Measurements from ENCODE around the gene SIRPA. TPM values are rescaled to one million over a fixed set of nuclear protein-coding genes. Genes with fewer than 3 reads are reported as not detected.

The SIRPA gene
- total RNA-seq, 4 donors from 2014 or later = 9.0 to 46.6 (median 18.6) TPM

- Histone ChIP-seq H3K9me3 (no peaks in the 10 kb centered on the region), H3K27ac (no peak overlapping the region), H3K36me3 (no peaks in the 10 kb centered on the region), H3K27me3 (no peaks in the 10 kb centered on the region), H3K4me1 (no peaks in the 10 kb centered on the region), H3K4me3 (no peak overlapping the region)
- DNase-seq = no peak
- in situ Hi-C loops (cut with MboI; ENCODE audit: low pct_ligation_motif_present in 1 of 4, low pct_unique_long_range_greater_than_20kb in 1 of 4, low sequenced_read_pairs in 3 of 4) (no loop called here), intact Hi-C loops (cut with DNase I; ENCODE audit: low total_unique reads) (no loop called here)
- 47% methylated on average over 9 of the region's 9 CpGs; no CpG with 5 or more reads in 1 of the 2 donors for WGBS, 2 donors (ENCODE audit: low coverage in 1 of 2)
- TF ChIP-seq CTCF (IDR thresholded peaks at IDR 0.05) = no peak
- TF ChIP-seq POLR2A (IDR thresholded peaks at IDR 0.05) = no peak
- TF ChIP-seq POLR2AphosphoS5 (IDR thresholded peaks at IDR 0.05) = no peak
- TF ChIP-seq EP300 (IDR thresholded peaks at IDR 0.05; ENCODE audit: low read depth) = no peak
These were observed 11.2 kb upstream of the SIRPA start for GRCh38 chr20:1883986-1884385.

DNA sequence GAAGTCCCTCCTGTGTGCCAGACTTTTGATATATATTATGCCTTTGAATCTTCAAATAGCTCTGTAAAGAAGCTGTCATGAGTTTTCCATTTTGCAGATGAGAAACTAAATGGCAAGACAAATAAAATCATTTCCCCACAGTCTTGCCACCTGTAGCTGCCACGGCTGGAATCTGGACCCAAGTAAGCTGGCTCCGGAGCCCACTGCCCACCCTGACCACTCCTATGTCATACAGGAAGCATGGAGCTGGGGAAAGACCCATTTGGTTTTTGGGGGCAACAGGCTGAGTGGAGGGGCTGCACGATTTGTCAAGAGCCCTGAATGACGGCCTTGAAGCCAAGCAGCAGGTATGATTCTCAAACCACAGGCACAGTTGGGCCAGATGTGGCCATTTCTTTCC lies 10.0 kb upstream of the SIRPA start:
- in situ Hi-C loops (cut with MboI; ENCODE audit: low pct_ligation_motif_present in 1 of 4, low pct_unique_long_range_greater_than_20kb in 1 of 4, low sequenced_read_pairs in 3 of 4) (no loop called here), intact Hi-C loops (cut with DNase I; ENCODE audit: low total_unique reads) (no loop called here)
- WGBS, 2 donors (ENCODE audit: low coverage in 1 of 2) = 82% methylated on average over 2 to 4 of the region's 4 CpGs

DNA sequence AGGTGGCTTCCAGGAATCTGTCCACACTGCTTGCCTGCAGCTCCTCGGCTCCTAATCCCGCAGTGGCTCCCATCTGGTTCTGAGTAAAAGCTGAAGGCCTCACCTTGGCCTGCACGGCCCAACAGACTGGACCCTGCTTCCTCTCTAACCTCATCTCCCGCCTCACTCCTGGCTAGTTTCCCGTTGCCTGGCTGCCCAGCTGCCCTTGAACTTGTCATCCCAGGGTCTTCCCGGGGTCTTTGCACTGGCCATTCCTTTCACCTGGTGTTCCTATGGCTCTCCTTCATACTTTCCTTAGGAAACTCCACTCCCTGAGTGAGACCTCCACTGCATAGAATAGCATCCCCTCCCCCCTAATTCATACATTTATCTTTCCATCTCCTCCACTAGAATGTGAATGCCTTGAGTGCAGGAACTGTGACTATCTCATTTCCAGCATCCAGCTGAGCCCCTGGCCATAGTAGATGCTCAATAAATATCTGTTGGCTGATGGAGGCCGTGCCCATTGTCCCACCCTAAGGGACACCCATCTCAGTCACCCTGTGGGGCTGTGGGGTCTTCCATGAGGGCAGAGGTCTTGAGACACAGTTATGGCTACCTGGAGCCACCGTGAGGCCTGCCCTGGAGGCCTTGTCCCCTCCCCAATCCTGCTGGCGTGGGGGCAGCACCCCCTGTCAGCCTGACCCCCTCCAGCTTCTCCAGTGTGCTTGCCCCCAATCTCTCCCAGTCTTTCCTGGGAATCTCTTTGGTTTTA lies 9.1 kb upstream of the SIRPA start:
- Histone ChIP-seq H3K9me3 (no peaks in the 10 kb centered on the region), H3K4me1 (no peaks in the 10 kb centered on the region), H3K27ac (no peak overlapping the region), H3K4me3 (no peak overlapping the region), H3K27me3 (no peaks in the 10 kb centered on the region), H3K36me3 (no peaks in the 10 kb centered on the region)
- intact Hi-C loops (cut with DNase I; ENCODE audit: low total_unique reads) = no loop called here
- TF ChIP-seq POLR2AphosphoS5 (IDR thresholded peaks at IDR 0.05) (no peak), EP300 (IDR thresholded peaks at IDR 0.05; ENCODE audit: low read depth) (no peak), POLR2A (IDR thresholded peaks at IDR 0.05) (no peak), CTCF (IDR thresholded peaks at IDR 0.05) (no peak)
- WGBS, 2 donors (ENCODE audit: low coverage in 1 of 2) = 86 to 90% methylated on average over 3 to 9 of the region's 9 CpGs
- no peak for DNase-seq
- in situ Hi-C loops (cut with MboI; ENCODE audit: low pct_ligation_motif_present in 1 of 4, low pct_unique_long_range_greater_than_20kb in 1 of 4, low sequenced_read_pairs in 3 of 4) = no loop called here

More for the DNA sequence above, 10.0 kb upstream of the SIRPA start:
- Histone ChIP-seq H3K9me3 (no peaks in the 10 kb centered on the region), H3K27me3 (no peaks in the 10 kb centered on the region), H3K4me3 (no peak overlapping the region), H3K27ac (no peak overlapping the region), H3K36me3 (no peaks in the 10 kb centered on the region), H3K4me1 (no peaks in the 10 kb centered on the region)
- no peak for TF ChIP-seq POLR2A (IDR thresholded peaks at IDR 0.05)
- no peak for TF ChIP-seq EP300 (IDR thresholded peaks at IDR 0.05; ENCODE audit: low read depth)
- no peak for DNase-seq

- TF ChIP-seq CTCF (IDR thresholded peaks at IDR 0.05) = no peak
- Histone ChIP-seq H3K36me3 (no peaks in the 10 kb centered on the region), H3K9me3 (no peaks in the 10 kb centered on the region), H3K27me3 (no peaks in the 10 kb centered on the region), H3K27ac (no peak overlapping the region), H3K4me1 (no peaks in the 10 kb centered on the region), H3K4me3 (no peak overlapping the region)
- DNase-seq = no peak
- 35% methylated on average over 4 to 5 of the region's 5 CpGs for WGBS, 2 donors (ENCODE audit: low coverage in 1 of 2)
- intact Hi-C loops (cut with DNase I; ENCODE audit: low total_unique reads) (no loop called here), in situ Hi-C loops (cut with MboI; ENCODE audit: low pct_ligation_motif_present in 1 of 4, low pct_unique_long_range_greater_than_20kb in 1 of 4, low sequenced_read_pairs in 3 of 4) (no loop called here)
These were observed 7.9 kb upstream of the SIRPA start for GRCh38 chr20:1887321-1887720.

- Histone ChIP-seq H3K27ac (no peak overlapping the region), H3K4me1 (no peaks in the 10 kb centered on the region), H3K36me3 (no peaks in the 10 kb centered on the region), H3K4me3 (no peak overlapping the region), H3K27me3 (no peaks in the 10 kb centered on the region), H3K9me3 (no peaks in the 10 kb centered on the region)
- intact Hi-C loops (cut with DNase I; ENCODE audit: low total_unique reads) = no loop called here
- in situ Hi-C loops (cut with MboI; ENCODE audit: low pct_ligation_motif_present in 1 of 4, low pct_unique_long_range_greater_than_20kb in 1 of 4, low sequenced_read_pairs in 3 of 4) = no loop called here
- WGBS, 2 donors (ENCODE audit: low coverage in 1 of 2) = 89 to 100% methylated on average over 2 of the region's 2 CpGs
- TF ChIP-seq POLR2A (IDR thresholded peaks at IDR 0.05) (no peak), POLR2AphosphoS5 (IDR thresholded peaks at IDR 0.05) (no peak), CTCF (IDR thresholded peaks at IDR 0.05) (no peak), EP300 (IDR thresholded peaks at IDR 0.05; ENCODE audit: low read depth) (no peak)
- no peak for DNase-seq
These were observed 7.5 kb upstream of the SIRPA start for GRCh38 chr20:1887756-1888155.

All from transverse colon (tissue), 4 donors.